Eye (tissue), 1 donor: ENCODE results near the gene SYT3.
"Not testable (repeated sequence)": the region's sequence is repeated elsewhere in the genome, so short reads cannot be mapped to it uniquely, and the experiment has no call there.

Experiments used
- DNase-seq: peaks from one replicate; pipeline ENCODE4 v3.0.0-alpha.2; 2015

SYT3 gene

DNA sequence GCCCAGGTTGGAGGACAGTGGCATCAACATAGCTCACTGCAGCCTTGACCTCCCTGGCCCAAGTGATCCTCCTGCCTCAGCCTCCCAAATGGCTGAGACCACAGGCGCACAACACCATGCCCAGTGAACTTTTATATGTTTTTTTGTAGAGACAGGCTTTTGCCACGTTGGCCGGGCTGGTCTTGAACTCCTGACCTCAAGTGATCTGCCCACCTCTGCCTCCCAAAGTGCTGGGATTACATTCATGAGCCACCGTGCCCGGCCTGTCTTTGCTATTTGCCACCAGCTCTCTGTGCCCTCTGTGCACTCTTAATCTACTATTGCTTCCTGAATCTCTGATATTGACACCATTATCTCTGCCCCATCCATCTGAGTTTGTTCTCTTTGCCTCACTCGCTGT, 37.2 kb downstream of the SYT3 start:
- DNase-seq: no peak

DNA sequence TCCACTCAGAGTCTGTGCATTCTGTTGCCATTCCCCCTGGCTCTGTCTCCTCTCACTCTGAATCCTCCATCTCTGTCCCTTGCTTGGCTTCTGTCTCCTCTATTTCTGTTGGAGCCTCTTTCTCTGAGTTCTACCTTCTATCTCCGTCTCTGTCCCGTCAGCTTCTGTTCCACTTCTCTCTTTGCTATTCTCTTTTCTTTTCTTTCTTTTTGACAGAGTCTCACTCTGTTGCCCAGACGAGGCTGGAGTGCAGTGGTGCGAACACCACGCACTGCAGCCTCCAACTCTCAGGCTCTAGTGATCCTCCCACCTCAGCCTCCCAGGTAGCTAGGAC, 37.6 kb downstream of the SYT3 start:
- DNase-seq: no peak

DNA sequence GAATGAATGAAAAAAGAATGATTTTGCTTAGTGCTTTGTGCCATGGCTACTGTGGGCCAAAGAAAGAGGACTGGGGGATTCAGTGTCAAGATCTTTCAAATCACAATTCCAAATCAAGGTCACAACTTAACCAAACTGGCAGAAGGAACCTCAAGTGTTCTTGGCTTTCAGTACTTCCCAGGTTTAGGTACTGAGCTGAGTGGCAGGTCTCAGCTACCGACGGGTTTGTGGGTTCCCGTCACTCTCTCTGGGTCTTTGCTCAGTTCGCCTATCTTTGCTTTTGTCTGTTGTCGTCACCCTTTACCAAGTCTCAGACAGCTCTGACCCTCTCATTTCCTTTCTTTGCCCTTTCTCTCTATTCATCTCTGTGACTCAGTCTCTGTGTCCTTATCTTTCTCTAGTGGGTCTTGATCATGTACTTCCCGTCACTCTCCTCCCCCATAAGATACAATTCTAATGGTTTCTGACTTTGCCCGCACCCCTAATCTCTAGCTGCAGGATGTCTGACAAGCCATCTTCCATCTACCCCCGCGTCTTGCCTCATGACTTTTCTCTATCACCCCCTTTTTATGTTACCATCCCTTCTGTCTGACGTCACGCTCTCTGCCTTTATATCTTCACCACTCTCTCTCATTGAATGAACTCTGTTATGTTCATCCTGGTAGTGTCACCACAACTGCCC, 38.1 kb downstream of the SYT3 start:
- no peak for DNase-seq

DNA sequence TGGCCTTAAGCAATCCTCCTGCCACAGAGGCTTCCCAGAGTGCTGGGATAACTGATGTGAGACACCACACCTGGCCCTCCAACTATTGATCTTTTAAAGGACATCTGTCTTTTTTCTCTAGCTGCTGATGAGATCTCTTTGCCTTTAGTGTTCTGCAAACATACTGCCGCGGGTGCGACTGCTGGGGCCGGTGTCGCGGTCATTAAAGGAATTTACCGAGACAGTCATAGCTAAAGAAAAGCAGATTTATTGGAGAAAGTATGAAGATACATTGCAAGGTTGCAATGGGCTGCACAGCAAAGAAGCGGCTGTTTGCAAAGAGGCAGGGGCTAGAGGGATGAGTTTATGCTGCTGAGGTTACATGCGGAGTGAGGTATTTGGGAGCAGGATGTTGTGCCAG, 40.3 kb downstream of the SYT3 start:
- no peak for DNase-seq

DNA sequence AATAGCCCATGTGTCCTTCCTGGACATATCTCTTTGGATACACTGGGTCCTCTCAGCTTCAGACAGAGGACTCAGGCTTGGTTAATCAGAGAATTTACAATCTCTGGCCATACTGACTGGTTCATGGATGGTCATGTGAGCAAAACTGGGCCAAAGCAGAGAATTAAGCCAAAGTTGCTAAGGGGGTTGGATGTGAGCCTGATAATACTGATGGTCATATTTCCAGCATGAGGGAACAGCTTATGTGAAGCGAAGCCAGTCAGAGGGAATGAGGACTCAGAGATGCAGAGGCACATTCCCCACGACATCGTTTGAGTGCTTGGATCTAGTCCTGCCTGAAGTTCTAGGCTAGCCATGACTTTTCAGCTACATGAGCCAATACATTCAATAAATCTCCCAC, 49.5 kb downstream of the SYT3 start:
- DNase-seq: no peak

DNA sequence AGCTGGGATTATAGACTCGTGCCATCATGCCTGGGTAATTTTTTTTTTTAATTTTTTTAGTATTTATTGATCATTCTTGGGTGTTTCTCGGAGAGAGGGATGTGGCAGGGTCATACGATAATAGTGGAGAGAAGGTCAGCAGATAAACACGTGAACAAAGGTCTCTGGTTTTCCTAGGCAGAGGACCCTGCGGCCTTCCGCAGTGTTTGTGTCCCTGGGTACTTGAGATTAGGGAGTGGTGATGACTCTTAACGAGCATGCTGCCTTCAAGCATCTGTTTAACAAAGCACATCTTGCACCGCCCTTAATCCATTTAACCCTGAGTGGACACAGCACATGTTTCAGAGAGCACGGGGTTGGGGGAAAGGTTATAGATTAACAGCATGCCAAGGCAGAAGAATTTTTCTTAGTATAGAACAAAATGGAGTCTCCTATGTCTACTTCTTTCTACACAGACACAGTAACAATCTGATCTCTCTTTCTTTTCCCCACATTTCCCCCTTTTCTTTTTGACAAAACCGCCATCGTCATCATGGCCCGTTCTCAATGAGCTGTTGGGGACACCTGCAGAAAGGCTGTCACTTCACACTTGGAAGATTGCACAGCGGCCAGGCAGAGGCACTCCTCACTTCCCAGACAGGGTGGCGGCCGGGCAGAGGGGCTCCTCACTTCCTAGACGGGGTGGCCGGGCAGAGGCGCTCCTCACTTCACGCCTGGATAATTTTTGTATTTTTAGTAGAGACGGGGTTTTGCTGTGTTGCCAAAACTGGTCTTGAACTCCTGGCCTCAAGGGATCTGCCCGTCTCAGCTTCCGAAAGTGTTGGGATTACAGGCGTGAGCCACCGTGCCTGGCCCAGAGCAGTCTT, 57.7 kb downstream of the SYT3 start:
- not testable (repeated sequence) for DNase-seq

DNA sequence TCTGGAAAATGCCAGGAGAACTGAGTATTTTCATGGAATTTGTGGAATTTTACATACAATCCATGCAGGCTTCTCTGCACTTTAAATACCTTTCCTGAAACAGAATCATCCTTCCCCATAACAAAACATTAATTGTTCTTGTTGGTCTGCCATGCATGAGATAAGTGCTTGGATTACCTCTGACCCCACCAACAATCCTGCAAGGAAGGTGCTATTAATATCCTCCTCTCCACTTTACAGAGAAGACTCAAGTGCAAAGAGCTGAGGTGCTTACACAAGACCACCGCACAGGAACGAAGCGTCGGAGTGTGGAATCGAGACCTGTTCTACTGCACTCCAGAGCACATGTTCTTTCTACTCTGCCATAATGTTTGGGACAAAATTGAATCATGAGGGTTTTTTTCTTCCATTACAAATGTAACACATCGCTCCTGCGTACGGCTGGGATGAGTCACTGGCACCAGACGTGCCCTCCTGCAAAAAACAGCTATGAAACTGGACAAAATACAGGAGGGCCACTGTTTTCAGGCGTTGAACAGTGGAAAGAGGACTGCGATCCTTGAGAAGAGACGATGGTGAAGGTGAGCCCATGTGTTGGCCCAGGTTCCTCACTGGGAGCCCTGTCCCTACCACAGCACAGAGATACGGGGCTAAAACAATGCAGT, 58.6 kb downstream of the SYT3 start:
- DNase-seq: no peak

DNA sequence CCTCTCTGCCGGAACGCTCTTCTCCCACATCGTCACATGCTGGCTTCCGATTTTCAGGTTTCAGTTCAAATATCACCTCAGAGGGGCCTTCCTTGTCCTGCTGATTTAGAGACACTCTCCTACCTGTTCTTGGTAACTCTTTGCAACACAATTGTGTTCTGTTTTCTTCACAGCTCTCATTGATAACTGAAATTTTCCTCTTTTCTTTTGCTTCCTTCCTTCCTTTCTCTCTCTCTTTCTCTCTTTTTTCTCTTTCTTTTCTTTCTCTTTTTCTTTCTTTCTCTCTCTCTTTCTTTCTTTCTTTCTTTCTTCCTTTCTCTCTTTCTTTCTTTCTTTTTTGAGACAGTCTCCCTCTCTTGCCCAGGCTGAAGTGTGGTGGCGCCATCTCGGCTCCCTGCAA, 59.4 kb downstream of the SYT3 start:
- no peak for DNase-seq

DNA sequence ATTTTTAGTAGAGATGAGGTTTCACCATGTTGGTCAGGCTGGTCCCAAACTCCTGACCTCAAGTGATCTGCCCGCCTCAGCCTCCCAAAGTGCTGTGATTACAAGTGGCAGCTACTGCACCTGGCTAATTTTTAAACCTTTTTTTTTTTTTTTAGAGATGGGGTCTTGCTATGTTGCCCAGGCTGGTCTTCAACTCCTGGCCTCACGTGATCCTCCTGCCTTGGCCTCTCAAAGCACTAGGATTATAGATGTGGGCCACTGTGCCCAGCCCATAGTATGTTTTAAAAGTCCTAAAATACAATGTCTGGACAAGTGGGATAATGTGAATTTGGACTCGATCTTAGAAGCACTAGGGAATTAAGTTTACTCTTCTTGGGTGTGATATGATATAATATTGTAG, 62.9 kb downstream of the SYT3 start:
- not testable (repeated sequence) for DNase-seq

DNA sequence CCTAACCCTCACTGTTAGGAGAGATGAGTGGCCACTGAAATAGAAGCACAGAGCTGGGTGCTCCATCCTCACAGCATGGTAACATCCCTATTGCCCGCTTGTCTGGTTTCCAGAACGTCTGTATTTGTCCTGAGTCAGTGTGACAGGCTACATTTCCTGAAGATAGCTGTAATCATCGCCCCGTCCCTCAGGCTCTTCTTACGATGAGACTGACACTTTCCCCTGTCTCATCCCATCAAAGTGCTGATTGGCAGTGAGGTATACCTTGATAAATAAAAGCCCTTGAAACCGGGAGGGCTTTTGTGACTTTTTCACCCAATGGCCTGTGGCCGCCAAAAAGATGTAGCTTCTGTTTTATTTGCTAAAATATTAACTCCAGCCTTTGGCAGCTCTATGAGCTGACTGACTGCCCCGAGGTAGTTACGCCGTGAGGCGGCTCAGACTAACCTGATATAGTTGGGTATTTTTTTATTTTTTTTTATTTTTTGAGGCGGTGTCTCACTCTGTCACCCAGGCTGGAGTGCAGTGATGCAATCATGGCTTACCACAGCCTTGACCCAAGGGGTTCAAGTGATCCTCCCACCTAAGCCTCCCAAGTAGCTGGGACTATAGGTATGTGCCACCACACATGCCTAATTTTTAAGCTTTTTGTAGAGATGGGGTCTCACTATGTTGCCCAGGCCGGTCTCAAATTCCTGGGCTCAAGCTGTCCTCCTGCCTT, 65.8 kb downstream of the SYT3 start:
- no peak for DNase-seq
